A549 (cell line): Measurements from ENCODE around the gene PARD3B.

Source experiments
- EP300 ChIP-seq, 2 experiments: fragments of >200 bp; sonication (Bioruptor Twin); formaldehyde crosslinking; IDR thresholded peaks; 2 replicates in 1 of 2; 3 replicates in 1 of 2; pipeline ENCODE4 v1.6.1; 2016 to 2017
- ESRRA ChIP-seq: fragments of 150-350 bp; IDR thresholded peaks from 2 replicates; pipeline ENCODE4 v1.6.1; 2014; ENCODE audit warnings: mild to moderate bottlenecking, low read length, borderline replicate concordance
- MAZ ChIP-seq: fragments of 150-350 bp; IDR thresholded peaks from 2 replicates; pipeline ENCODE4 v1.6.1; 2014; ENCODE audit warnings: antibody characterized with exemption, low read depth, low read length, borderline replicate concordance
- POLR2A ChIP-seq: IDR thresholded peaks from 2 replicates; pipeline ENCODE4 v1.6.1; 2012; ENCODE audit warnings: mild to moderate bottlenecking, low read length
- RCOR1 ChIP-seq: fragments of 150-350 bp; IDR thresholded peaks from 2 replicates; pipeline ENCODE4 v1.6.1; 2014; ENCODE audit warnings: antibody characterized with exemption, low read length, low read depth
- TF ChIP-seq, protein P1 (sequence below): fragments of >200 bp; sonication (Bioruptor Twin); formaldehyde crosslinking; IDR thresholded peaks from 3 replicates; pipeline ENCODE4 v1.5.1; 2016

DNA sequence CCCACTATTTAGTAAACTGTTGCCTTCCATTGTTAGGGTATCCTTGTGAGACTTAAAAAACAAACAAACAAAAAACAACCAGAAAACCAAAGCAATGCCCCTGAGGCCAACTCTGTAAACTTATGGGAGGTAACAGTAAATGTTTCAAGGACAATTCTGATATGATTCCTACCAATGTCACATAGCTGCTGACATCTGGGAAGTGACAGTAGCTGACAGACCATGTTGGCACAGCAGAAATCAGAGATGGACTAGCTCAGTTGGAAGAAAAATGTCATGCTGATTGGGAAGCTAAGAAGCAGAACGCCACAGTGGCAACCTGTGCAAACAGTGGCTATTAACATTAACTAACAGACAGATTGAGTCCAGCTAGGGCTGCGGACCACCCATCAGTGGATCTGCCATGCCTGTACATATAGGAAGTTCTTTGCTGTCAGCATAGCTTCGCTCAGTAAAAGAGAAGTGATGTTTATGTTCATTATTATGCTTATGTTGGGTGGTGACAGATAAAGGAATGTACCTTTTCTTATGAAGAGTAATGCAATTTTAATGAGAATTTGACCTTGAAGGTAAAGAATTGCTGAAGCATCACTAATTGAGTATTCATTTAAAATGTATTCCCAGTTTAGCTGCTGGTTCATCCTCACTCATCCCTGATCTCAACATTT, 180.6 kb downstream of the PARD3B start:
- TF ChIP-seq, protein P1, sequence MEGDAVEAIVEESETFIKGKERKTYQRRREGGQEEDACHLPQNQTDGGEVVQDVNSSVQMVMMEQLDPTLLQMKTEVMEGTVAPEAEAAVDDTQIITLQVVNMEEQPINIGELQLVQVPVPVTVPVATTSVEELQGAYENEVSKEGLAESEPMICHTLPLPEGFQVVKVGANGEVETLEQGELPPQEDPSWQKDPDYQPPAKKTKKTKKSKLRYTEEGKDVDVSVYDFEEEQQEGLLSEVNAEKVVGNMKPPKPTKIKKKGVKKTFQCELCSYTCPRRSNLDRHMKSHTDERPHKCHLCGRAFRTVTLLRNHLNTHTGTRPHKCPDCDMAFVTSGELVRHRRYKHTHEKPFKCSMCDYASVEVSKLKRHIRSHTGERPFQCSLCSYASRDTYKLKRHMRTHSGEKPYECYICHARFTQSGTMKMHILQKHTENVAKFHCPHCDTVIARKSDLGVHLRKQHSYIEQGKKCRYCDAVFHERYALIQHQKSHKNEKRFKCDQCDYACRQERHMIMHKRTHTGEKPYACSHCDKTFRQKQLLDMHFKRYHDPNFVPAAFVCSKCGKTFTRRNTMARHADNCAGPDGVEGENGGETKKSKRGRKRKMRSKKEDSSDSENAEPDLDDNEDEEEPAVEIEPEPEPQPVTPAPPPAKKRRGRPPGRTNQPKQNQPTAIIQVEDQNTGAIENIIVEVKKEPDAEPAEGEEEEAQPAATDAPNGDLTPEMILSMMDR, result no peak
- TF ChIP-seq POLR2A (no peak), EP300 (IDR thresholded peaks at IDR 0.05) (no peak), MAZ (no peak), RCOR1 (no peak), ESRRA (no peak)
